Thyroid gland (tissue), 4 donors: ENCODE data around the gene ATXN7.

Experiments used
- POLR2A ChIP-seq, 2 donors: fragments of 450-650 bp; IDR thresholded peaks; one replicate each; pipeline ENCODE4 v1.6.1; 2017; ENCODE audit warnings: antibody characterized with exemption in 2 of 2, mild to moderate bottlenecking in 2 of 2, moderate library complexity in 1 of 2
- TF ChIP-seq, protein P1 (sequence below), 6 experiments: fragments of 200-600 bp in 3 of 6; fragments of 450-650 bp in 3 of 6; sonication (generic) in 3 of 6; IDR thresholded peaks; one replicate each; pipeline ENCODE4 v1.5.1; 2016 to 2019; ENCODE audit warnings: antibody characterized with exemption in 6 of 6, mild to moderate bottlenecking in 2 of 6, inconsistent platforms in 1 of 6, moderate library complexity in 1 of 6

DNA sequence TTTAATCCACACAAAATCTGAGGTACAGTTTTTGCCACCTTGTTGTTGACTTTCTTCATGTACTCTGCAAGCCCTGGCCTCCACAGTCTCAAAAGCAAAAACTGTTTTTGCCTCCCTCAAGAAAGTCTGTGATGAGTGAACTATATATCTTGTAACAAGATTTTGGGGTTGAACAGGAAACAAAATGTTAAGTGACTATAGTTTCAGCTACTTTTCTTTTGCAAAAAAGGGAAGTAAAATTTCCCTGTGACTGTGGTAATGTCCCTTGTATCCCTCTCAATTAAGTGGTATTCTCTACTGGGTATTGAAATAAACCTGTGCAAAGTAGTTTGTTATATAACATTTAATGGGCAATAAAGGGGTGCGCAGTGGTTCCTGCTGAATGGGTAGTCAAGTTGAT, 69.8 kb downstream of the ATXN7 start:
- TF ChIP-seq, protein P1, sequence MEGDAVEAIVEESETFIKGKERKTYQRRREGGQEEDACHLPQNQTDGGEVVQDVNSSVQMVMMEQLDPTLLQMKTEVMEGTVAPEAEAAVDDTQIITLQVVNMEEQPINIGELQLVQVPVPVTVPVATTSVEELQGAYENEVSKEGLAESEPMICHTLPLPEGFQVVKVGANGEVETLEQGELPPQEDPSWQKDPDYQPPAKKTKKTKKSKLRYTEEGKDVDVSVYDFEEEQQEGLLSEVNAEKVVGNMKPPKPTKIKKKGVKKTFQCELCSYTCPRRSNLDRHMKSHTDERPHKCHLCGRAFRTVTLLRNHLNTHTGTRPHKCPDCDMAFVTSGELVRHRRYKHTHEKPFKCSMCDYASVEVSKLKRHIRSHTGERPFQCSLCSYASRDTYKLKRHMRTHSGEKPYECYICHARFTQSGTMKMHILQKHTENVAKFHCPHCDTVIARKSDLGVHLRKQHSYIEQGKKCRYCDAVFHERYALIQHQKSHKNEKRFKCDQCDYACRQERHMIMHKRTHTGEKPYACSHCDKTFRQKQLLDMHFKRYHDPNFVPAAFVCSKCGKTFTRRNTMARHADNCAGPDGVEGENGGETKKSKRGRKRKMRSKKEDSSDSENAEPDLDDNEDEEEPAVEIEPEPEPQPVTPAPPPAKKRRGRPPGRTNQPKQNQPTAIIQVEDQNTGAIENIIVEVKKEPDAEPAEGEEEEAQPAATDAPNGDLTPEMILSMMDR (IDR thresholded peaks at IDR 0.05) = no peak
- TF ChIP-seq POLR2A (IDR thresholded peaks at IDR 0.05) = no peak
